HCT116 (cell line): ENCODE data around the gene HES6.

ENCODE experiments used
- CBX3 ChIP-seq: IDR thresholded peaks from 2 replicates; pipeline ENCODE4 v1.6.1; 2012; ENCODE audit warnings: low read depth
- EZH2 ChIP-seq: fragments of 200-600 bp; sonication (generic); IDR thresholded peaks from 2 replicates; pipeline ENCODE4 v1.6.1; 2017; ENCODE audit warnings: antibody characterized with exemption, mixed run types
- EZH2phosphoT487 ChIP-seq: fragments of 200-600 bp; IDR thresholded peaks from 2 replicates; pipeline ENCODE4 v1.6.1; 2018; ENCODE audit warnings: antibody characterized with exemption, borderline replicate concordance
- FOSL1 ChIP-seq: IDR thresholded peaks from 2 replicates; pipeline ENCODE4 v1.6.1; 2012; ENCODE audit warnings: low read depth
- JUND ChIP-seq: IDR thresholded peaks from 2 replicates; pipeline ENCODE4 v1.6.1; 2012
- POLR2A ChIP-seq: IDR thresholded peaks from 2 replicates; pipeline ENCODE4 v1.7.0; 2011; ENCODE audit warnings: borderline replicate concordance; ENCODE audit not compliant: insufficient read depth, insufficient read length; ENCODE audit errors: extremely low read depth
- TCF7L2 ChIP-seq: IDR thresholded peaks from 2 replicates; pipeline ENCODE4 v1.7.0; 2011; ENCODE audit warnings: borderline replicate concordance, inconsistent platforms; ENCODE audit not compliant: insufficient read depth, insufficient read length; ENCODE audit errors: extremely low read depth
- YY1 ChIP-seq: IDR thresholded peaks from 2 replicates; pipeline ENCODE4 v1.6.1; 2011; ENCODE audit warnings: low read length, low read depth, moderate library complexity, mild to moderate bottlenecking; ENCODE audit not compliant: insufficient replicate concordance; ENCODE audit errors: extremely low read depth
- ZFX ChIP-seq: fragments of 450-650 bp; IDR thresholded peaks from 2 replicates; pipeline ENCODE4 v1.6.1; 2017
- ZNF274 ChIP-seq: fragments of 200-500 bp; sonication (Bioruptor generic); IDR thresholded peaks from 2 replicates; pipeline ENCODE4 v1.6.1; 2014; ENCODE audit warnings: mild to moderate bottlenecking, low read depth, low read length, inconsistent platforms
- TF ChIP-seq, protein P1 (sequence below), 3 experiments: fragments of 200-600 bp in 1 of 3; sonication (generic) in 1 of 3; IDR thresholded peaks in 2 of 3; conservative IDR thresholded peaks in 1 of 3; 2 replicates each; pipeline ENCODE4 v1.5.1; 2012 to 2017; ENCODE audit warnings: low read depth in 2 of 3, low read length in 2 of 3, antibody characterized with exemption in 1 of 3, borderline replicate concordance in 1 of 3, control low read depth in 1 of 3, mild to moderate bottlenecking in 1 of 3, mixed read lengths in 1 of 3, mixed run types in 1 of 3, moderate library complexity in 1 of 3; ENCODE audit not compliant: insufficient read depth in 1 of 3
- TF ChIP-seq, protein P2 (sequence below): IDR thresholded peaks from 2 replicates; pipeline ENCODE4 v1.6.1; 2012
- TF ChIP-seq, protein P3 (sequence below): IDR thresholded peaks from 2 replicates; pipeline ENCODE4 v1.6.1; 2011; ENCODE audit warnings: mild to moderate bottlenecking, low read length, moderate library complexity; ENCODE audit not compliant: insufficient replicate concordance; ENCODE audit errors: extremely low read depth

DNA sequence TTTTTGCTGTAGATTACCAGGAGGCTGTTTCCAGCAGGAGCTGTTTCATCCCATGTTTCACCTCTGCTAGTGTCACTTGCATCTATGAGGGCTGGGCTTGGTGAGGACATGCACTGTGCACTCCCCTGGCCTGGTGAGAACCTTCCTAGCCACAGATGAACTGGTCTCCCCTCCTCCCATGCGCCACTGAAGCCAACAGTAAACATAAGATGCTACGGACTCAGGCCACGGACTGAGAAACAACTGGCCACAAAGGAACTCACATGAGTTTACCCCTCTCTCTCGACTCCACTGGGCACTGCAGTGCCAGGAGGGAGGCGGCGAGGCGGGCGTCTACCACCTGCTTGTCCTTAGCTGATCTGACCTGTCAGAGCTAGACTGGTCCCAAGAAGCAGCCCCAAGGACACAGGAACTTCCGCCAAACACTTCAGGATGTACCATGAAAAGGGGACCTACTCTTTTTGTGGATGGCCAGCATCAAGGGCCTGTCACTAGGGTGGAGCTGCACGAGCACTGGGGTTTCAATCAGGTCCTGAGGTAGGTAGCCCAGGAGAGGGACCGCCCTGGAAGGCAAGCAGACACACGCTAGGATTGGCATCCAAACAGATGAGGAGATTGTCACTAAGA lies 22.8 kb upstream of the HES6 start:
- no peak for TF ChIP-seq ZNF274
- TF ChIP-seq EZH2 = no peak
- TF ChIP-seq, protein P1, sequence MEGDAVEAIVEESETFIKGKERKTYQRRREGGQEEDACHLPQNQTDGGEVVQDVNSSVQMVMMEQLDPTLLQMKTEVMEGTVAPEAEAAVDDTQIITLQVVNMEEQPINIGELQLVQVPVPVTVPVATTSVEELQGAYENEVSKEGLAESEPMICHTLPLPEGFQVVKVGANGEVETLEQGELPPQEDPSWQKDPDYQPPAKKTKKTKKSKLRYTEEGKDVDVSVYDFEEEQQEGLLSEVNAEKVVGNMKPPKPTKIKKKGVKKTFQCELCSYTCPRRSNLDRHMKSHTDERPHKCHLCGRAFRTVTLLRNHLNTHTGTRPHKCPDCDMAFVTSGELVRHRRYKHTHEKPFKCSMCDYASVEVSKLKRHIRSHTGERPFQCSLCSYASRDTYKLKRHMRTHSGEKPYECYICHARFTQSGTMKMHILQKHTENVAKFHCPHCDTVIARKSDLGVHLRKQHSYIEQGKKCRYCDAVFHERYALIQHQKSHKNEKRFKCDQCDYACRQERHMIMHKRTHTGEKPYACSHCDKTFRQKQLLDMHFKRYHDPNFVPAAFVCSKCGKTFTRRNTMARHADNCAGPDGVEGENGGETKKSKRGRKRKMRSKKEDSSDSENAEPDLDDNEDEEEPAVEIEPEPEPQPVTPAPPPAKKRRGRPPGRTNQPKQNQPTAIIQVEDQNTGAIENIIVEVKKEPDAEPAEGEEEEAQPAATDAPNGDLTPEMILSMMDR (IDR thresholded peaks at IDR 0.05 in 2 of 3, conservative IDR thresholded peaks at IDR 0.05 in 1 of 3; ENCODE audit: borderline replicate concordance in 1 of 3, insufficient read depth in 1 of 3, low read depth in 2 of 3, low read length in 2 of 3) = no peak
- TF ChIP-seq, protein P2, sequence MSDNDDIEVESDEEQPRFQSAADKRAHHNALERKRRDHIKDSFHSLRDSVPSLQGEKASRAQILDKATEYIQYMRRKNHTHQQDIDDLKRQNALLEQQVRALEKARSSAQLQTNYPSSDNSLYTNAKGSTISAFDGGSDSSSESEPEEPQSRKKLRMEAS = no peak
- no peak for TF ChIP-seq POLR2A
- no peak for TF ChIP-seq ZFX
- TF ChIP-seq YY1 = no peak
- TF ChIP-seq, protein P3, sequence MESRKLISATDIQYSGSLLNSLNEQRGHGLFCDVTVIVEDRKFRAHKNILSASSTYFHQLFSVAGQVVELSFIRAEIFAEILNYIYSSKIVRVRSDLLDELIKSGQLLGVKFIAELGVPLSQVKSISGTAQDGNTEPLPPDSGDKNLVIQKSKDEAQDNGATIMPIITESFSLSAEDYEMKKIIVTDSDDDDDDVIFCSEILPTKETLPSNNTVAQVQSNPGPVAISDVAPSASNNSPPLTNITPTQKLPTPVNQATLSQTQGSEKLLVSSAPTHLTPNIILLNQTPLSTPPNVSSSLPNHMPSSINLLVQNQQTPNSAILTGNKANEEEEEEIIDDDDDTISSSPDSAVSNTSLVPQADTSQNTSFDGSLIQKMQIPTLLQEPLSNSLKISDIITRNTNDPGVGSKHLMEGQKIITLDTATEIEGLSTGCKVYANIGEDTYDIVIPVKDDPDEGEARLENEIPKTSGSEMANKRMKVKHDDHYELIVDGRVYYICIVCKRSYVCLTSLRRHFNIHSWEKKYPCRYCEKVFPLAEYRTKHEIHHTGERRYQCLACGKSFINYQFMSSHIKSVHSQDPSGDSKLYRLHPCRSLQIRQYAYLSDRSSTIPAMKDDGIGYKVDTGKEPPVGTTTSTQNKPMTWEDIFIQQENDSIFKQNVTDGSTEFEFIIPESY = no peak
- TF ChIP-seq JUND = no peak
- no peak for TF ChIP-seq CBX3
- TF ChIP-seq EZH2phosphoT487 = no peak
- no peak for TF ChIP-seq FOSL1
- TF ChIP-seq TCF7L2 = no peak
